Common myeloid progenitor, CD34-positive (primary cell): ENCODE data around the gene UGT1A3.

Experiments used
- CTCF ChIA-PET: fragments of 350-600 bp; sonication (Branson Sonifier 250); formaldehyde crosslinking; loops from one replicate; lab custom pipeline; 2021; ENCODE audit warnings: antibody characterized with exemption; lab: Charles Lee
- POLR2A ChIA-PET: fragments of 350-600 bp; sonication (Branson Sonifier 250); formaldehyde crosslinking; loops from one replicate; lab custom pipeline; 2021; ENCODE audit warnings: antibody characterized with exemption; lab: Charles Lee
- DNase-seq, 3 donors: peaks; one replicate each; pipeline versions ENCODE4 v3.0.0 to v3.0.0-alpha.2; 2013
- H3K27ac ChIP-seq, 2 experiments: 1 replicate in 1 of 2; 2 replicates in 1 of 2; pipeline ENCODE4 v1.7.0; 2013; ENCODE audit warnings: inconsistent platforms in 2 of 2, low read length in 2 of 2, mild to moderate bottlenecking in 2 of 2, low read depth in 1 of 2, moderate library complexity in 1 of 2; ENCODE audit not compliant: severe bottlenecking in 2 of 2, insufficient read depth in 1 of 2, poor library complexity in 1 of 2
- H3K27me3 ChIP-seq, 5 experiments: replicated peaks in 2 of 5; 1 replicate in 3 of 5; 2 replicates in 2 of 5; pipeline versions ENCODE4 v1.6.1 to v1.7.0; 2013; ENCODE audit warnings: low read length in 4 of 5, mild to moderate bottlenecking in 2 of 5, moderate library complexity in 2 of 5, inconsistent platforms in 1 of 5; ENCODE audit not compliant: insufficient read depth in 5 of 5, control insufficient read depth in 4 of 5
- H3K36me3 ChIP-seq, 4 experiments: 1 replicate in 2 of 4; 2 replicates in 2 of 4; pipeline versions ENCODE4 v1.6.1 to v1.7.0; 2013; ENCODE audit warnings: low read length in 3 of 4, control low read depth in 1 of 4, mild to moderate bottlenecking in 1 of 4; ENCODE audit not compliant: control insufficient read depth in 4 of 4, insufficient read depth in 4 of 4
- H3K4me1 ChIP-seq, 4 experiments: 1 replicate in 3 of 4; 2 replicates in 1 of 4; pipeline versions ENCODE4 v1.6.1 to v1.7.1; 2013; ENCODE audit warnings: low read length in 3 of 4, mild to moderate bottlenecking in 3 of 4, control low read depth in 1 of 4, inconsistent platforms in 1 of 4, moderate library complexity in 1 of 4; ENCODE audit not compliant: control insufficient read depth in 4 of 4, insufficient read depth in 4 of 4; ENCODE audit errors: control extremely low read depth in 1 of 4
- H3K4me3 ChIP-seq, 7 experiments: 1 replicate in 4 of 7; 2 replicates in 3 of 7; pipeline versions ENCODE4 v1.5.1 to v1.7.0; 2013; ENCODE audit warnings: mild to moderate bottlenecking in 7 of 7, low read length in 6 of 7, moderate library complexity in 6 of 7, inconsistent platforms in 2 of 7, low read depth in 2 of 7, control low read depth in 1 of 7; ENCODE audit not compliant: insufficient read depth in 4 of 7, control insufficient read depth in 1 of 7; ENCODE audit errors: extremely low read depth in 1 of 7
- H3K9me3 ChIP-seq, 5 experiments: 1 replicate in 4 of 5; 2 replicates in 1 of 5; pipeline versions ENCODE4 v1.6.1 to v1.7.1; 2013; ENCODE audit warnings: low read length in 4 of 5, mild to moderate bottlenecking in 2 of 5, inconsistent platforms in 1 of 5, low read depth in 1 of 5, moderate library complexity in 1 of 5; ENCODE audit not compliant: control insufficient read depth in 4 of 5, insufficient read depth in 2 of 5; ENCODE audit errors: control extremely low read depth in 1 of 5
- WGBS: methylation state at CpG from one replicate; pipeline ENCODE4 v1.1.5; 2013; ENCODE audit not compliant: insufficient coverage; 5-methylcytosine and 5-hydroxymethylcytosine counted together

Gene UGT1A3

GRCh38 chr2:233760043-233760442 is 31.2 kb downstream of the UGT1A3 start, which contains the start of gene UGT1A1:
UGT1A1 (plus strand) TSS chr2:233760270; CDS start chr2:233760288, 18 bp downstream.
- Histone ChIP-seq H3K27ac (no peak within 1 kb of the TSS), H3K4me3 (no peak within 1 kb of the TSS), H3K4me1 (no peaks in the 10 kb centered on the region), H3K36me3 (no peaks in the 10 kb centered on the region), H3K9me3 (no peaks in the 10 kb centered on the region), H3K27me3 (peaks cover 0 to 17% (median 4%) of the 10 kb centered on the region in 5 experiments)
- no peak for DNase-seq
- ChIA-PET CTCF (no interaction called here), POLR2A (no interaction called here)
- WGBS: 100% methylated on average over 1 of the region's 6 CpGs

- Histone ChIP-seq H3K27ac (no peak overlapping the region), H3K27me3 (peaks cover 0 to 18% (median 4%) of the 10 kb centered on the region in 5 experiments), H3K9me3 (no peaks in the 10 kb centered on the region), H3K36me3 (no peaks in the 10 kb centered on the region), H3K4me3 (no peak overlapping the region), H3K4me1 (no peaks in the 10 kb centered on the region)
- ChIA-PET CTCF (no interaction called here), POLR2A (no interaction called here)
- 100% methylated on average over 2 of the region's 4 CpGs for WGBS
- no peak for DNase-seq
Observed at GRCh38 chr2:233761040-233761769, 32.4 kb downstream of the UGT1A3 start.

GRCh38 chr2:233764264-233764663 is 35.4 kb downstream of the UGT1A3 start:
- Histone ChIP-seq H3K4me3 (no peak overlapping the region), H3K27me3 (peaks cover 0 to 20% (median 6%) of the 10 kb centered on the region in 5 experiments), H3K9me3 (no peaks in the 10 kb centered on the region), H3K36me3 (no peaks in the 10 kb centered on the region), H3K4me1 (no peaks in the 10 kb centered on the region), H3K27ac (no peak overlapping the region)
- DNase-seq: no peak
- CTCF ChIA-PET: no interaction called here
- POLR2A ChIA-PET: no interaction called here
- WGBS: 88% methylated on average over 7 of the region's 7 CpGs

GRCh38 chr2:233764761-233765160 is 35.9 kb downstream of the UGT1A3 start:
- WGBS: 89% methylated on average over 3 of the region's 3 CpGs
- Histone ChIP-seq H3K4me3 (no peak overlapping the region), H3K9me3 (no peaks in the 10 kb centered on the region), H3K27me3 (peaks cover 0 to 20% (median 6%) of the 10 kb centered on the region in 5 experiments), H3K36me3 (no peaks in the 10 kb centered on the region), H3K4me1 (no peaks in the 10 kb centered on the region), H3K27ac (no peak overlapping the region)
- ChIA-PET CTCF (no interaction called here), POLR2A (no interaction called here)
- DNase-seq: no peak

GRCh38 chr2:233766416-233766815 is 37.6 kb downstream of the UGT1A3 start:
- H3K4me1 ChIP-seq: no peaks in the 10 kb centered on the region
- no peak overlapping the region for H3K4me3 ChIP-seq
- no peaks in the 10 kb centered on the region for H3K9me3 ChIP-seq
- no peak overlapping the region for H3K27ac ChIP-seq
- DNase-seq: no peak
- POLR2A ChIA-PET: no interaction called here
- CTCF ChIA-PET: no interaction called here
- 100% methylated on average over 1 of the region's 4 CpGs for WGBS
- H3K36me3 ChIP-seq: no peaks in the 10 kb centered on the region
- H3K27me3 ChIP-seq: peaks cover 0 to 20% (median 8%) of the 10 kb centered on the region in 5 experiments

GRCh38 chr2:233768076-233768475 is 39.2 kb downstream of the UGT1A3 start:
- POLR2A ChIA-PET: no interaction called here
- CTCF ChIA-PET: no interaction called here
- Histone ChIP-seq H3K36me3 (no peaks in the 10 kb centered on the region), H3K9me3 (no peaks in the 10 kb centered on the region), H3K4me3 (no peak overlapping the region), H3K27me3 (peaks cover 0 to 24% (median 8%) of the 10 kb centered on the region in 5 experiments), H3K4me1 (no peaks in the 10 kb centered on the region), H3K27ac (no peak overlapping the region)
- no peak for DNase-seq
- 80% methylated on average over 4 of the region's 4 CpGs for WGBS

GRCh38 chr2:233769260-233769659 is 40.4 kb downstream of the UGT1A3 start:
- WGBS: 91% methylated on average over 7 of the region's 9 CpGs
- Histone ChIP-seq H3K9me3 (no peaks in the 10 kb centered on the region), H3K4me3 (no peak overlapping the region), H3K27me3 (peaks cover 0 to 17% (median 4%) of the 10 kb centered on the region in 5 experiments), H3K27ac (no peak overlapping the region), H3K4me1 (no peaks in the 10 kb centered on the region), H3K36me3 (no peaks in the 10 kb centered on the region)
- POLR2A ChIA-PET: no interaction called here
- CTCF ChIA-PET: no interaction called here
- no peak for DNase-seq
